ENCODE measurements around the gene SLC38A1.

DNA sequence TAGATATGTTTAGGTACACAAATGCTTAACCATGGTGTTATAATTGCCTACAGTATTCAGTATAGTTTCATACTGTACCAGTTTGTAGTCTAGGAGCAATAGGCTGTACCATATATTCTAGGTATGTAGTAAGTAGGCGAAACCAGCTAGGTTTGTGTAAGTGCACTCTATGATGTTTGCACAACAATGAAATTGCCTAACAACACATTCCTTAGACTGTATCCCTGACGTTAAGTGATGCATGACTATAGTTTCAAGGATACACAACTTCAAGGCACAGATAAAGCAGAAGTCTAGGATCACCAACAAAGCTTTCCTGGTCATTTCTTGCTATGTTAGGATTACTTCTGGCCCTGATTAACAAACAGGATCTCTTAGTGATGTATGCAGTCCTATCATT lies 135.1 kb downstream of the SLC38A1 start:
- TF ChIP-seq, protein P1, sequence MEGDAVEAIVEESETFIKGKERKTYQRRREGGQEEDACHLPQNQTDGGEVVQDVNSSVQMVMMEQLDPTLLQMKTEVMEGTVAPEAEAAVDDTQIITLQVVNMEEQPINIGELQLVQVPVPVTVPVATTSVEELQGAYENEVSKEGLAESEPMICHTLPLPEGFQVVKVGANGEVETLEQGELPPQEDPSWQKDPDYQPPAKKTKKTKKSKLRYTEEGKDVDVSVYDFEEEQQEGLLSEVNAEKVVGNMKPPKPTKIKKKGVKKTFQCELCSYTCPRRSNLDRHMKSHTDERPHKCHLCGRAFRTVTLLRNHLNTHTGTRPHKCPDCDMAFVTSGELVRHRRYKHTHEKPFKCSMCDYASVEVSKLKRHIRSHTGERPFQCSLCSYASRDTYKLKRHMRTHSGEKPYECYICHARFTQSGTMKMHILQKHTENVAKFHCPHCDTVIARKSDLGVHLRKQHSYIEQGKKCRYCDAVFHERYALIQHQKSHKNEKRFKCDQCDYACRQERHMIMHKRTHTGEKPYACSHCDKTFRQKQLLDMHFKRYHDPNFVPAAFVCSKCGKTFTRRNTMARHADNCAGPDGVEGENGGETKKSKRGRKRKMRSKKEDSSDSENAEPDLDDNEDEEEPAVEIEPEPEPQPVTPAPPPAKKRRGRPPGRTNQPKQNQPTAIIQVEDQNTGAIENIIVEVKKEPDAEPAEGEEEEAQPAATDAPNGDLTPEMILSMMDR (IDR thresholded peaks at IDR 0.05): no peak
- TF ChIP-seq POLR2AphosphoS5 (IDR thresholded peaks at IDR 0.05): no peak

Data from upper lobe of left lung (tissue), 4 donors.